H1 (cell line): ENCODE data around the gene MMP24OS. TPM values are rescaled to one million over a fixed set of nuclear protein-coding genes. Genes with fewer than 3 reads are reported as not detected.

ENCODE experiments used
- polyA plus RNA-seq, 7 experiments: library from polyadenylated mRNA; depleted of rRNA in 3 of 7; stranded (reverse) in 5 of 7; unstranded in 2 of 7; fragments of >200 nt in 5 of 7; fragments of 200-250 nt in 2 of 7; gene quantifications; 1 replicate in 5 of 7; 2 replicates in 1 of 7; 4 replicates in 1 of 7; pipeline versions ENCODE4 v1.2.1 to v1.2.3, GENCODE V29; 2011 to 2013; ENCODE audit warnings: missing spikeins in 2 of 7, mixed read lengths in 2 of 7
- total RNA-seq: library from RNA; stranded (reverse); fragmentation: NEBNext Ultra II Directional; extraction: Animal tissue kit (Norgen Biotek cat#: 25700); gene quantifications from 2 replicates; pipeline ENCODE4 v1.2.1, GENCODE V29; 2021

MMP24OS gene
- total and polyA plus RNA-seq, 2 of the 8 experiments (the other 6 are each of a cell fraction or from before 2014, with no cell fraction given): 19.0 to 21.3 TPM

Other genes with a start within 250 kb of the MMP24OS start
- gene TRPC4AP, start 185.3 kb downstream of the MMP24OS start, total RNA-seq: 72.7 and 73.1 TPM in 2 replicates
- gene TRPC4AP, start 185.3 kb downstream of the MMP24OS start, polyA plus RNA-seq (2011; rRNA removed): 74.8 and 75.0 TPM in 2 replicates
- 19.6 and 21.5 TPM in 2 replicates for gene EDEM2, start 130.8 kb downstream of the MMP24OS start, total RNA-seq
- gene EDEM2, start 130.8 kb downstream of the MMP24OS start, polyA plus RNA-seq (2011; rRNA removed): 15.2 and 18.6 TPM in 2 replicates
- 19.5 and 21.3 TPM in 2 replicates for gene PROCR, start 106.0 kb downstream of the MMP24OS start, total RNA-seq
- gene PROCR, start 106.0 kb downstream of the MMP24OS start, polyA plus RNA-seq (2011; rRNA removed): 42.9 and 54.4 TPM in 2 replicates
- 18.8 and 20.0 TPM in 2 replicates for gene MMP24, start 51.4 kb downstream of the MMP24OS start, total RNA-seq
- gene MMP24, start 51.4 kb downstream of the MMP24OS start, polyA plus RNA-seq (2011; rRNA removed): 21.4 and 27.2 TPM in 2 replicates
- 183 and 184 TPM in 2 replicates for gene EIF6, start 6.7 kb upstream of the MMP24OS start, total RNA-seq
- 319 and 374 TPM in 2 replicates for gene EIF6, start 6.7 kb upstream of the MMP24OS start, polyA plus RNA-seq (2011; rRNA removed)
- gene FAM83C, start 14.3 kb upstream of the MMP24OS start, total RNA-seq: not detected in 2 replicates
- gene FAM83C, start 14.3 kb upstream of the MMP24OS start, polyA plus RNA-seq (2011; rRNA removed): not detected in 2 replicates
- 51.0 and 69.4 TPM in 2 replicates for gene UQCC1, start 133.9 kb upstream of the MMP24OS start, total RNA-seq
- 31.2 and 38.0 TPM in 2 replicates for gene UQCC1, start 133.9 kb upstream of the MMP24OS start, polyA plus RNA-seq (2011; rRNA removed)
- gene GDF5, start 160.1 kb upstream of the MMP24OS start, total RNA-seq: not detected in 2 replicates
- gene GDF5, start 160.1 kb upstream of the MMP24OS start, polyA plus RNA-seq (2011; rRNA removed): 0.03 and 0.05 TPM in 2 replicates
- gene CEP250, start 177.5 kb upstream of the MMP24OS start, total RNA-seq: 33.1 and 33.7 TPM in 2 replicates
- gene CEP250, start 177.5 kb upstream of the MMP24OS start, polyA plus RNA-seq (2011; rRNA removed): 2.6 and 4.6 TPM in 2 replicates